ENCODE data around the gene TPK1.
"Not testable (repeated sequence)": the region's sequence is repeated elsewhere in the genome, so short reads cannot be mapped to it uniquely, and the experiment has no call there.

The TPK1 gene

DNA sequence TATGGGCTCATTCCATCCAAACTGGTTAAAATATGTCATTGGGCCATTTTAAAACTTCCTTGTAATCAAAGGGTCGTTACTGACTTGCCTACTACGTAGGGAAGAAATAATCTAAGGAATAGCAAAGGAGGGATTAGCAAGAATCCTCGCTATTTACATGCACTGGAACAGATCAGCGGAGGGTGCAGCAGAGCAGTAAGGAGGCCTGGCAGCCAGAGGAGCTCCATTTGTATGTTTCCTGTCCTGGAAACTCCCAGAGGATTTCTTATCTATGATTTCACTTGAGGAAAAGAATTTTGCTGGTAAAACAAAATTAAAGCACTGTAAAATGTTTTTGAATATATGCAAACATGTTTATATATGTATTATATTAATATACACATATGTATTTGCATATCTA is 107.3 kb downstream of the TPK1 start:
- in situ Hi-C loops (cut with MboI; ENCODE audit: low sequenced_read_pairs) = no loop called here

DNA sequence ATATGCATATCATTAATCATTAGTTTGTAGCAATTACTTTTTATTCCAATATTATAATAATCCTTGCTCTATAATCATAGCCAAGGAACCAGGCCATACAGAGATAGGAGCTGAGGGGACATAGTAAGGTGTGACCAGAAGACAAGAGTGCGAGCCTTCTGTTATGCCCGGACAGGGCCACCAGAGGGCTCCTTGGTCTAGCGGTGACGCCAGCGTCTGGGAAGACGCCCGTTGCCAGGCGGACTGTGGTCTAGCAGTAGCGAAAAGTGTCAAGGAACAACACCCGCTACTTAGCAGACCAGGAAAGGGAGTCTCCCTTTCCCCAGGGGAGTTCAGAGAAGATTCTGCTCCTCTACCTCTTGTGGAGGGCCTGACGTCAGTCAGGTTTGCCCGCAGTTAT is 109.0 kb downstream of the TPK1 start:
- in situ Hi-C loops (cut with MboI; ENCODE audit: low sequenced_read_pairs) = not testable (repeated sequence)

DNA sequence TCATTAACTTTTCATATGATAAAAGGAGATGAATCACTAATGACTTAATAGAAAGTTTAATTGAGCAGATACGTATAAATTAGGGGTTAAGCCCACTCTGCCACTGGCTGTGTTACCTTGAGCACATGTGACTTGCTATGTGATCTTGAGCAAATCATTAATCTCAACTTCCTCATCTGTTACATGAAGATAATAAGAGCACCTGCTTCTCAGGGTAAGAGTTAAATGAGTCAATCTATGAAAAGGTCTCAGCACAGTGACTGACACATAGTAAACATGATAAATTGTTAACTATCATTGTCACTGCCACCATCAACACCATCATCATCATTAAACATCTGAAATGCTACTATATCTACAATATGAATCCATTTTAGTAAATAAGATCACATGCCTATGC is 110.8 kb downstream of the TPK1 start:
- in situ Hi-C loops (cut with MboI; ENCODE audit: low sequenced_read_pairs) = no loop called here

DNA sequence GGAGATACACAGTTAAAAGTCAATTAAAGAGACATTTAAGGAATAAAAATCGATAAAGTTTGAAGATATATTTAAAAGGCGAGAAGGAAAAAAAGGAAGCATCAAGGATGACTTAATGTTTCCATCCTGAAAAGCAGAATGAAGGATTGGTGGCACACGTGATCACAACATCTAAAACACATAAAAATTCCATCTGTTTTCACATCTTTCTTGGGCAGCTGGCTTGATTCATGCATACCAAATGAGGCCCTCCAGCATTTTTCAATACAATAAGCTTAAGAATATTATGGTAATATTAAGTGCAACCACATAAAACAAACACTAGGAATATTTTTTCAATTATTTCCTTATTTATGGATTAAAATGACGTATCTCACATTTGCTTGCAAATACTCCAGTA is 112.6 kb downstream of the TPK1 start:
- in situ Hi-C loops (cut with MboI; ENCODE audit: low sequenced_read_pairs) = no loop called here

DNA sequence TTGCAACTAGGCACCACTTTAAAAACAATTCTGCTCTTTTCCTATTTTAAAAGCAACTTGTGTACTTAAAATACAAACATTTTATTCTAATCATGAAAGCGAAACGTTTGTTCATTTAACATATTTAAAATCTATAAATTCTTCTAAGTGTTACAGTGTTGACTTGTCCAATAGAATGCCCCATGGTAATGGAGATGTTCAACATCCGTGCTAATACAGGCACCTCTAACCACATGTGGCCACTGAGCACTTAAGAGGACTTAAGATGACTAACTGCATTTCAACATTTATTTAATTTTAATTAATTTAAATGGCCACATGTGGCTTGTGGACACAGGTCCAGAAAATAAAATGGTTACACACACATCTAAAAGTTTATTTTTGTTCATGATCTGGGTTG is 115.1 kb downstream of the TPK1 start:
- in situ Hi-C loops (cut with MboI; ENCODE audit: low sequenced_read_pairs) = no loop called here

DNA sequence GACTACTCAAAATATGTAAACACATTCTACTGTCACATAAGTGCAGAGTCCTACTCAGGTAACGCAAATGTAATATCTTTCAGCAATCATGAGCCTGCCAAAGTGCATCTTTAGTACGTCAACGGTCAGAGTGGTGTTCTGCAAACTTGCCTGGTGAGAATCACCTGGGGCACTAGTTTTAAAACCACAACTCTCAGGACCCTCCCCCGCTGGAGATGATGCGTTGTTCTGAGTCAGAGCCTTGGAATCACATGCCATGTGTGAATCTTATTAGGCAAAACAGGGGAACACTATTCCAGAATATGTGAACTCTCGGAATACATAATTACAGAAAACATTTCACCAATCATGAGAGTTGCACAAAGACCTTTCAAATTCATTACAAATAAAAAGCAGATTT is 115.7 kb downstream of the TPK1 start:
- in situ Hi-C loops (cut with MboI; ENCODE audit: low sequenced_read_pairs) = no loop called here

DNA sequence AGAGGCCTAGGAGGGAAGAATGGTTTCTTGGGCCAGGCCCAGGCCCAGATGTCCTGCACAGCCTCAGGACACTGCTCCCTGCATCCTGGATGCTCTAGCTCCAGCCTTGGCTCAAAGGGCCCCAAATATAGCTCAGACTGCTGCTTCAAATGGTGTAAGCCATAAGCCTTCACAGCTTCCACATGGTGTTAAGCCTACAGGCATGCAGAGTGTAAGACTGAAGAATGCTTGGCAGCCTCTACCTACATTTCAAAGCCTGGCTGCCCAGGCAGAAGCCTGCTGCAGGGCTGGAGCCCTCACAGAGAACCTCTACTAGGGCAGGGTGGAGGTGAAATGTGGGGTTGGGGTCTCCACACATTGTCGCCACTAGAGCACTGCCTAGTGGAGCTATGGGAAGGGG is 118.1 kb downstream of the TPK1 start:
- in situ Hi-C loops (cut with MboI; ENCODE audit: low sequenced_read_pairs) = no loop called here

DNA sequence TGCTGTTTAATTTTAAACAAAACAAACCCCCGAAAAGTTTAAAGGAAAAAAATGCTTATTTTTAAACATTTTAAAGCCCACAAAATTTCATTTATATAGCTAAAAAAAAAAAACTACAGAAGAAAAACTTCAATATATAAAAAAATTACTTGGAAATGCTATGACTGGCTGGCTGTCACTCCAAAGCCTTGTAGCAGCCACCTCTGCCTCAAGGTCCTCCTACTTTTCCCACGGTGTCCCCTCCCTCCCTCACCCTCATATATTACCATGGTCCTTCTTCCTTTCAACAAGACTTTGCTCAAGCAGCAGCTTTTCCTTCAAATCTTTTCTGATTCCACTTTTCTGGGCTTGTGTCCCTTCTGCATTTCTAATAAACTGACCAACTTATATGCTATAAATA is 122.0 kb downstream of the TPK1 start:
- in situ Hi-C loops (cut with MboI; ENCODE audit: low sequenced_read_pairs) = no loop called here

DNA sequence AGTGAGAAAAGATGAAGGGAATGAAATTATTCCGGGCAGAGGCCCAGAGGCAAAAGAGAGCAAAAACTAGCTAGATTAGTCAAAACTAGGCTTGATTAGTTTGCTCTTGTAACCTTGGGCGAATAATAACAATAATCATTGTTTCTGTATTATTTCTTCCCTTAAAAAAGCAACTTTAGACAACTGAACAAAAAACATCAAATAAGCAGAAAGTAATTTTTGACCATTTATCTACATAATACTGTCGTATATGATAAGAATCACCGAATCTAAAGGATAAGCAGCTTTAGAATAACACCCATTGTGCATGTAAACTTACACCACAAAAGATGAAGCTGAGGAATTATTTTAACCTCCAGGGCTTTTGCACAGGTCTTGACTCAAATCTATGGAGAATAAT is 125.1 kb downstream of the TPK1 start:
- in situ Hi-C loops (cut with MboI; ENCODE audit: low sequenced_read_pairs) = no loop called here

DNA sequence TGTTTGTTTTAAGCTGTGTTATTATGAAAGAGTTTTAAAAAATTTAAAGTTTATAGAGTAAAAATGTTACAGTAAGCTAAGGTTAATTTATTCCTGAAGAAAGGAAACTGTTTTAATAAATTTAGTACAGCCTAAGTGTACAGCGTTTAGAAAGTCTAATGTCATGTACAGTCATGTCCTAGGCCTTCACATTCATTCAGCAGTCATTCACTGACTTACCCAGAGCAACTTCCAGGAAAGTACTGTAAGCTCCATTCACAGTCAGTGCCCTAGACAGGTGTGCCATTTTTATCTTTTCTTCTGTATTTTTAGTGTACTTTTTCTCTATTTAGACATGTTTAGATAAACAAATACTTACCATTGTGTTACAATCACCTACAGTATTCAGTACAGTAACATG is 126.8 kb downstream of the TPK1 start:
- in situ Hi-C loops (cut with MboI; ENCODE audit: low sequenced_read_pairs) = no loop called here

DNA sequence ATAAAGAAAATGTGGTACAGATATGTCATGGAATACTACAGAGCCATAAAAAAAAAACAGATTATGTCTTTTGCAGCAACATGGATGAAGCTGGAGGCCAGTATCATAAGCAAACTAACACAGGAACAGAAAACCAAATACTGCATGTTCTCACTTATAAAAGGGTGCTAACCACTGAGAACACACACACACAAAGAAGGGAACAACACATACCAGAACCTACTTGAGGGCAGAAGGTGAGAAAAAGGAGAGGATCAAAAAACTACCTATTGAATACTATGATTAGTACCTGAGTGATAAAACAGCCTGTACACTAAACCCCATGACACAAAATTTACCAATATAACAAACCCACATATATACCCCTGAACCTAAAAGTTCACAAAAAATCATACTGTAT is 144.6 kb downstream of the TPK1 start:
- in situ Hi-C loops (cut with MboI; ENCODE audit: low sequenced_read_pairs) = no loop called here

DNA sequence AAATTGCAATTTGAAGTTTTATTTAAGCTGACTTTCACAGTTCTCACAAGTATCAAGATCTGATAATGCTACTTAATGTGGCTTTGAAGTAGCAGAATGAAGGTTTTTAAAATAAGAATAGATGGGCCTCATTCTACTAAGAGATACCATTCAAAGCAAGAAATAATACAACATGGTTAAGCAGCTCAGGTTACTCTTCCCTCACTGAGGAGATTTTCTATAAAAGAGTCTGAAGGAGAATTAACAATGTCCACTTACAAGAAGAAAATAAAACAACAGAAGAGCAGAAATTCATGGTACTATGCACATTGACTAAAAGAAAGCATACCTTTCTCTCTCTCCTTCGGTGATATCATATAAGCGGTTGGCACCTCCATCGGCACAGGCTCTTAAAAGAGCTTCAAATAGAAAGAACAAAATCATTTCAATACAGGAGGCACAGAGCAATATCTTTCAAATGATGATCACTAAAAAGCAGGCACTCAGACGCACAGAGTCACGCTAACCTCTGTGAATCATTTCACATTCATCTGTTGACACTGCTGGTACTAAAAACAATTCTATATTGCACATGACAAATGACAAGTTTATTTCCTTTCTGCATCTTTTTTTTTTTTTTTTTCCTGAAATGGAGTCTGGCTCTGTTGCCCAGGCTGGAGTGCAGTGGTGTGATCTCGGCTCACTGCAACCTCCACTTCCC is 153.1 kb downstream of the TPK1 start:
- in situ Hi-C loops (cut with MboI; ENCODE audit: low sequenced_read_pairs) = no loop called here

DNA sequence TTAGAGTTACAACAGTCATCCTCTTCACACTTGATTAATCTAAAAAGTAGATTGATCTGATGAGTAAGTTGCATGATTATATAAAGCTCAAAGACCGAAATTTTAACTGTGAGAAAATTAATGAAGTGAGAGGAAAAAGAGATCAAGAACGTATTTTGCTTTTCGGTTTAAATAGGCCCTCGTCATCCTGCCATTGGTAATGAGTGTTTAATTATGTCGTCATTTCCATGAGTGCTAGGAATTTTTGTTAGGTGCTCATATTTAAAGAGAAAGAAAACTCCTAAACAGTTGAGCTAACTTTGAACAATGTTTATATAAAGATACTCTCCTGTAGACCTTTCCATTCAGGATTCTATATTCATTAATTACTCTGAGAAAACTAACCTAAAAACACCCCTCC is 159.4 kb downstream of the TPK1 start:
- in situ Hi-C loops (cut with MboI; ENCODE audit: low sequenced_read_pairs) = no loop called here

DNA sequence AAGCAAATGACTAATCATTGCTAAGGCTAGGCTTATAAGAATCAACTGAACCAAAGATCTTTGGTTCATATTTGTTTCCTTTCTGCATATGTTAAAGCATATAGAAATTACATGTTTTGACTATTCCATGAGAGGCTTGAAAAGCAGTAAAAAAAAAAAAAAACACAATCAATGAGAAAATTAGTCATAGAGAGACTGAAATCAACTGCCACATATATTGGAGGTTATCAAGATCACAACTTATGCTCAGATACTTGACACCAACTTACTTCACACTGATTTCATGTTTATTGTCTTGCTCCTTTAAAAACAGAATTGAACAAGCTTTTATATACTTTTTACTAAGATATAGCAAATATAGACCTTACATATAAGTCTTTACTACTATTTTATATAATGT is 161.3 kb downstream of the TPK1 start:
- in situ Hi-C loops (cut with MboI; ENCODE audit: low sequenced_read_pairs) = no loop called here

DNA sequence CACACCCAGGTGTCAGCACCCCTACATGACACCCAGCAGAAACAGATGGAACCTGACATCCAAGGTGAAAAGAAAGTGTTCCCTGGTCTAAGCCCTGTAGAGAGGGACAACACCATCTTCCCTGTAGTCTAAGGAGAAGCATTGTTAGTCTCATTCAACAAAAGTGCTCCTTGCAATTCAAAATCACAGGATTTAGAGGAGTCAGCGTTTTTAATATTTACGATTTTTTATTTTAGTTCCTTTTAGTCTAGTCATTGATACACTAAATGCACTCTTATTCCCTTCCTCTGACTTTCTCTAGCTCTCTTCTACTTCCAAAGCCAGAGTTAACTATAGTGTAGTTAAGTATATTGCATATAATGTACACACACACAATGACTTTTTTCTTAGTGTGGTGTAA is 163.0 kb downstream of the TPK1 start:
- in situ Hi-C loops (cut with MboI; ENCODE audit: low sequenced_read_pairs) = no loop called here

DNA sequence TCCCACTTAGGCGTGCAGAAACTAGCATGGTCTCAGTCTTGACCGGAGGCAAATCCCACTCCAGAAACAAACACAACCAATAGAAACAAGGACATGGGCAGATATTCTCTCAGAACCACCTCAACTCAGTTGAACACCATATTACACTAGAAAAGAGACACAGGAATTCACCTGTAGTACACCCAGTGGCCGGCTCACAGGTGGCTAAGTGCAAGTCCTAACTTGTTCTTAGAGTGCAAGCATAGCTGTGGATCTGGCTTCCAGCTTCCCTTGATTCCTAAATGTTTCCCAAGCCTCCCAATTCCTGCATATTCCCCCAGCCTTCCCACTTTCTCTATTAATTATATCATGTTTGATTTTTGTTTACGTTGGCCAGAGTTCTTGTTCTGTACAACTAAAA is 164.4 kb downstream of the TPK1 start:
- in situ Hi-C loops (cut with MboI; ENCODE audit: low sequenced_read_pairs) = no loop called here

DNA sequence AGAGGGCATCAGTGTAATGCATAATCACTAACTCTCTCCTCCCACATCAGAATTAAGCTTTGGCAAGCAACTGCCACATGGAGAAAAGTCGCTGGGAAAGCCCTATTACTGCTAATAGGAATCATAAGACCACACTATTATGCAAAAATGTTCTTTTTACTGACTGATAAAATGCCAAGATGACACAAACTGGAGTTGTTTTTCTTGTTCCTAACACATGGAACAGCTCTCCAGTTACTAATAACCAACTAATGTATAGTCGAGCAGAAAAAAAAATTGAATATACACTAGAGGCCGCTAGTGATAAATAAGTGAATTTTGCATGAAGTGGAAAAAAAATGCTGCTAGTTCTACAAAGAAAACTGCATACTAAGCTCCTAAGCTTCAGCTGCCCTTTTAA is 165.6 kb downstream of the TPK1 start:
- in situ Hi-C loops (cut with MboI; ENCODE audit: low sequenced_read_pairs) = no loop called here

DNA sequence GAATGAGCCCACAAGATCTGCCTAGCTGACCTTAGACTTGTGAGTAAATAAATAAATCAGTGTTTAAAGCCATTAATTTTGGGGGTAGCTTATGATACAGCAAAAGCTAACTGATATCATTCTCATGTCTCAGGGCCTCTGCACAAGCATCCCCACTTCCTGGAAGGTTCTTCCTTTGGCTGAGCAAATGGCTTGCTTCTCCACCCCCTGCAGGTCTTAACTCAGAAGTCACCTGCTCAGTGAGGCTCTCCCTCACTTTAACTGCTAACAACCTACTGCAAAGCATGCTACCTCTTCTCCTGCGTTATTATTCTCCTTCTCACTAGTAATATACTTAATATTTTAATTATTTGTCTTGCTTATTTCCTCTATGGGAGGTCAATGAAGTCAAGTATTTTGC is 167.3 kb downstream of the TPK1 start:
- in situ Hi-C loops (cut with MboI; ENCODE audit: low sequenced_read_pairs) = no loop called here

DNA sequence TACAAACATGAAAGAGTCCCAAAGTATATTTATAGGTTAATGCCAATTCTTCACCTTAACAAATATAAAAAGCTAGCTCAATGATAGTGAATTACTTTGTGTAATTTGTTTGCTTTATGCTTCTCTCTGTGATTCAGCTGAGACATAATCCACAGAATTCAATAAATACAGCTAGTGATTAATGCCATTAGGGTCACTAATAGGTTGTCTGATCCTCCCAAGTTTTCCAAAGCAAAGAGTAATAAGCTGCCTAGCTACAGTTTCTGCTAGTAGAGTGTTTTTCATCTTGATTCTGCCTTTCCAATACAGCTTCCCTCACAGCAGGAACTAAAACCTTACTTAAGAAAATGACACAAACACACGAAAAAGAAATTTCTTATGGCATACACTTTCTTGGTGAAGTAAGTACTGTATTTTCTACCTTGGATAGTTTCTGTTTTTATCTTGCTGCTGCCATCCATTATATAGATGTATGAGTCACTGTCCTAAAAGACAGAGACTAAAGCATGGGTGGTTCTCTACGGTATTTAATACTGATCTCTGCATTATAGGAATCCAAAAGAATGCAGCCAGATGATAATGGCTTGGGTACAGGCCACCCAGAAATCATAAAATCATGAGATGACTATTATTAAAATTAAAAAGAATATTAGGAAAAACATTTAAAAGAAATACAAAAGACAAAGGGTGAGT is 170.0 kb downstream of the TPK1 start:
- in situ Hi-C loops (cut with MboI; ENCODE audit: low sequenced_read_pairs) = no loop called here

DNA sequence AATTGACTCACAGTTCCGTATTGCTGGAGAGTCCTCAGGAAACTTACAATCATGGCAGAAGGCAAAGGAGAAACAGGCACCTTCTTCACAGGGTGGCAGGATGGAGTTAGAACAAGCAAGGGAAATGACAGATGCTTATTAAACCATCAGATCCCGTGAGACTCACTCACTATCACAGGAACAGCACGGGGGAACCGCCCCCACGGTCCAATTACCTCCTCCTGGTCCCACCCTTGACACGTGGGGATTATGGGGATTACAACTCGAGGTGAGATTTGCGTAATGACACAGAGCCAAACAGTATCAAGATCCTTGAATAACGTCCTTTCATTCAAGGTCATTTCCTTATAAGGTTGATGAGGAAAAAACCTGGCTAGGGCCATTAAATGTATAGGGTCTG is 176.6 kb downstream of the TPK1 start:
- in situ Hi-C loops (cut with MboI; ENCODE audit: low sequenced_read_pairs) = no loop called here

DNA sequence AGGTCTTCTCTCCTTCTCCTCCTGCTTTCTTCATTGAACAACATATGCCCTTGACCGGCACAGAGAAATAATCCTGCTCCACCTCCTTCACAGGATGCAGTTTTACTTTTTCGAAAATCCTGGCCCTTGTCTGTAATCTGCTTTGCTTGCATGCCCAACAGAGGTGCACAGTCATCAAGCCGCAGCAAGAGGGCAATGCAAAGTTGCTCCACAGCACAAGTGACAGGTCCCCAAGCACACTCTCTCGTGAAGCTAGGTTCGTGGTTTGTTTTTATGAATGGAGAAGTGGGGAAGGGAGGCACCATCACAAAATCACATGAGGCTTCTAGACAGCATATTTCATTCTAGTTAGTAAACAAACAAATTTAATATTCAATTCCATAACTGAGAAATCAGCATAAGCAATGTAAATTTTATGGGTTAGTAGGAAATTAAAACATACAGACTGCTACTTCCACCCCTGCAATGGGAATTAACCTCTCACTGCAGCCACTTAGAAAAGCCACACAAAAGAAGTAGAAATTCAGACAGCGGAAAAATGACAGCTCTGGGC is 178.8 kb downstream of the TPK1 start:
- in situ Hi-C loops (cut with MboI; ENCODE audit: low sequenced_read_pairs) = no loop called here

DNA sequence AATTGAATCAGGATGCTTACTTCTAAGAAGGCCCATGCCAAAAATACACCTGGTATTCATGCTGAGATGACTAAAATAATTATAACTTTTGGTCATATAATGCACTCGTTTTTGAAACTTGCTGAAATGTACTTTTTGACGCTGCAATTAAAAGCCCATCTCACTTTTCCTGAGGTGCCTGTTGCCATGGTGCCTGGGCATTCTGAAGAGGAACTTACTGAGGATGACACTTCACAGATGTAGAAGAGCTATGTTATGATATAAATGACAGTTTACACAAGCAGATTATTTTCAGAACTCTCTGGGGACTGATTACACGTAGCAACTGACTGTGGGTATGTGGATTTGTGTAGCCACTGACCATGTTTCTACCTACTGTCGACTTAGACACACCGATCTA is 182.4 kb downstream of the TPK1 start:
- in situ Hi-C loops (cut with MboI; ENCODE audit: low sequenced_read_pairs) = no loop called here

DNA sequence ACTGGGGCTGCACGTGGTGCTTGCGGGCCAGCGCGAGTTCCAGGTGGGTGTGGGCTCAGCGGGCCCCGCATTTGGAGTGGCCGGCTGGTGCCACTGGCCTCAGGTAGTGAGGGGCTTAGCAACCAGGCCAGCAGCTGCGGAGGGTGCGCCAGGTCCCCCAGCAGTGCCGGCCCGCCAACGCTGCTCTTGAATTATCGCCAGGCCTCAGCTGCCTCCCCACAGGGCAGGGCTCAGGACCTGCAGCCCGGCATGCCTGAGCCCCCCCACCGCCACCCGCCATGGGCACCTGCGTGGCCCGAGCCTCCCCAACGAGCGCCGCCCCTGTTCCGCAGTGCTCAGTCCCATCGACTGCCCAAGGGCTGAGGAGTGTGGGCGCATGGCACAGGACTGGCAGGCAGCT is 185.4 kb downstream of the TPK1 start:
- in situ Hi-C loops (cut with MboI; ENCODE audit: low sequenced_read_pairs) = no loop called here

Data from HL-60/S4 treated with retinoic acid at 250 ng/mL for 4 days and 3 days (cell line).